Tibial artery (tissue), 4 donors: ENCODE data around the gene VPS35L.

ENCODE experiments used
- DNase-seq, 2 donors: peaks; one replicate each; pipeline ENCODE4 v3.0.0-alpha.2; 2019
- H3K27ac ChIP-seq, 2 donors: fragments of 200-600 bp; sonication (generic) in 1 of 2; 1 replicate in 1 of 2; 2 replicates in 1 of 2; pipeline ENCODE4 v1.5.1; 2018 to 2019; ENCODE audit warnings: mild to moderate bottlenecking in 1 of 2
- H3K27me3 ChIP-seq, 2 donors: fragments of 200-600 bp; sonication (generic) in 1 of 2; one replicate each; pipeline versions ENCODE4 v1.5.1 to v1.6.0; 2016 to 2019
- H3K36me3 ChIP-seq, 3 donors: fragments of 200-600 bp; sonication (generic) in 2 of 3; one replicate each; pipeline ENCODE4 v1.5.1; 2016 to 2019; ENCODE audit warnings: mild to moderate bottlenecking in 2 of 3
- H3K4me1 ChIP-seq, 4 donors: fragments of 200-600 bp; sonication (generic) in 2 of 4; 1 replicate in 3 of 4; 2 replicates in 1 of 4; pipeline ENCODE4 v1.5.1; 2016 to 2019
- H3K4me3 ChIP-seq, 2 donors: fragments of 200-600 bp; sonication (generic) in 1 of 2; 1 replicate in 1 of 2; 2 replicates in 1 of 2; pipeline ENCODE4 v1.5.1; 2018 to 2019; ENCODE audit warnings: mild to moderate bottlenecking in 2 of 2
- H3K9me3 ChIP-seq, 3 donors: fragments of 200-600 bp; sonication (generic) in 1 of 3; one replicate each; pipeline ENCODE4 v1.5.1; 2016 to 2019
- CTCF ChIP-seq, 2 experiments: fragments of 200-600 bp in 1 of 2; fragments of 450-650 bp in 1 of 2; IDR thresholded peaks; one replicate each; pipeline ENCODE4 v1.5.1; 2017 to 2019; ENCODE audit warnings: antibody characterized with exemption in 2 of 2, mild to moderate bottlenecking in 1 of 2, moderate library complexity in 1 of 2
- intact Hi-C: fragments of 100-400 bp; cut with DNase I; formaldehyde crosslinking; loops from one replicate; pipeline ENCODE4 v1.15.0; 2023; ENCODE audit warnings: low total_unique reads

Gene VPS35L

GRCh38 chr16:19694989-19695388, 139.5 kb downstream of the VPS35L start:
- TF ChIP-seq CTCF (IDR thresholded peaks at IDR 0.05), result no peak
- no peak overlapping the region for H3K27ac ChIP-seq
- no peak for DNase-seq
- peaks cover 0 to 27% (median 10%) of the 10 kb centered on the region in 4 donors for H3K4me1 ChIP-seq
- H3K27me3 ChIP-seq, result no peaks in the 10 kb centered on the region
- H3K4me3 ChIP-seq, result no peak overlapping the region
- H3K9me3 ChIP-seq, result no peaks in the 10 kb centered on the region
- intact Hi-C loops, result no loop called here
- peaks cover 25 to 50% (median 28%) of the 10 kb centered on the region in 3 donors for H3K36me3 ChIP-seq

GRCh38 chr16:19696328-19696727, 140.8 kb downstream of the VPS35L start:
- H3K4me3 ChIP-seq, result no peak overlapping the region
- intact Hi-C loops, result no loop called here
- peak overlapping the region; percentile 17 to 48 for H3K27ac ChIP-seq
- H3K9me3 ChIP-seq, result no peaks in the 10 kb centered on the region
- H3K36me3 ChIP-seq, result peaks cover 27 to 56% (median 29%) of the 10 kb centered on the region in 3 donors
- no peaks in the 10 kb centered on the region for H3K27me3 ChIP-seq
- DNase-seq, result peak; percentile 86 to 87
- H3K4me1 ChIP-seq, result peaks cover 0 to 26% (median 10%) of the 10 kb centered on the region in 4 donors
- TF ChIP-seq CTCF (IDR thresholded peaks at IDR 0.05), result no peak

GRCh38 chr16:19696961-19697360, 141.5 kb downstream of the VPS35L start:
- DNase-seq, result no peak
- Histone ChIP-seq H3K9me3 (no peaks in the 10 kb centered on the region), H3K4me3 (no peak overlapping the region), H3K27ac (peak overlapping the region; percentile 17 to 48), H3K4me1 (peaks cover 0 to 26% (median 10%) of the 10 kb centered on the region in 4 donors), H3K27me3 (no peaks in the 10 kb centered on the region), H3K36me3 (peaks cover 25 to 56% (median 30%) of the 10 kb centered on the region in 3 donors)
- intact Hi-C loops, result no loop called here
- TF ChIP-seq CTCF (IDR thresholded peaks at IDR 0.05), result no peak

- Histone ChIP-seq H3K27ac (no peak overlapping the region), H3K4me3 (no peak overlapping the region), H3K9me3 (no peaks in the 10 kb centered on the region), H3K4me1 (peaks cover 0 to 26% (median 10%) of the 10 kb centered on the region in 4 donors), H3K27me3 (no peaks in the 10 kb centered on the region), H3K36me3 (peaks cover 28 to 56% (median 31%) of the 10 kb centered on the region in 3 donors)
- intact Hi-C loops, result no loop called here
- TF ChIP-seq CTCF (IDR thresholded peaks at IDR 0.05), result no peak
- DNase-seq, result no peak
These were observed 142.3 kb downstream of the VPS35L start for GRCh38 chr16:19697756-19698318.

GRCh38 chr16:19698480-19699465, 143.3 kb downstream of the VPS35L start:
- TF ChIP-seq CTCF (IDR thresholded peaks at IDR 0.05), result no peak
- no peak overlapping the region for H3K27ac ChIP-seq
- no peaks in the 10 kb centered on the region for H3K9me3 ChIP-seq
- peaks cover 0 to 26% (median 10%) of the 10 kb centered on the region in 4 donors for H3K4me1 ChIP-seq
- intact Hi-C loops, result no loop called here
- H3K27me3 ChIP-seq, result no peaks in the 10 kb centered on the region
- no peak overlapping the region for H3K4me3 ChIP-seq
- DNase-seq, result no peak
- H3K36me3 ChIP-seq, result peaks cover 34 to 60% (median 39%) of the 10 kb centered on the region in 3 donors
